Measurements from ENCODE around the gene HTR2C.
"Not testable (repeated sequence)": the region's sequence is repeated elsewhere in the genome, so short reads cannot be mapped to it uniquely, and the experiment has no call there.

HTR2C gene

GRCh38 chrX:114715096-114715495 lies 131.2 kb downstream of the HTR2C start:
- DNase-seq = no peak

- DNase-seq = no peak
Observed at GRCh38 chrX:114717921-114718320, 134.0 kb downstream of the HTR2C start.

GRCh38 chrX:114766541-114766940 lies 182.7 kb downstream of the HTR2C start:
- DNase-seq = no peak

- DNase-seq = no peak
Observed at GRCh38 chrX:114774691-114775090, 190.8 kb downstream of the HTR2C start.

GRCh38 chrX:114782925-114783324 lies 199.0 kb downstream of the HTR2C start:
- DNase-seq = no peak

GRCh38 chrX:114787061-114787460 lies 203.2 kb downstream of the HTR2C start:
- DNase-seq = no peak

GRCh38 chrX:114797494-114797893 lies 213.6 kb downstream of the HTR2C start:
- DNase-seq = no peak

GRCh38 chrX:114798907-114799306 lies 215.0 kb downstream of the HTR2C start:
- no peak for DNase-seq

- no peak for DNase-seq
Observed at GRCh38 chrX:114800719-114801118, 216.8 kb downstream of the HTR2C start.

- no peak for DNase-seq
Observed at GRCh38 chrX:114819509-114819908, 235.6 kb downstream of the HTR2C start.

GRCh38 chrX:114841051-114841450 lies 257.2 kb downstream of the HTR2C start:
- DNase-seq = no peak

GRCh38 chrX:114842181-114842580 lies 258.3 kb downstream of the HTR2C start:
- DNase-seq = no peak

- DNase-seq = no peak
Observed at GRCh38 chrX:114889481-114889880, 305.6 kb downstream of the HTR2C start.

GRCh38 chrX:114903618-114904017 lies 319.7 kb downstream of the HTR2C start:
- DNase-seq = no peak

GRCh38 chrX:114905251-114905650 lies 321.4 kb downstream of the HTR2C start:
- DNase-seq = no peak

- DNase-seq = no peak
Observed at GRCh38 chrX:114906984-114907510, 323.2 kb downstream of the HTR2C start.

- no peak for DNase-seq
Observed at GRCh38 chrX:114924423-114924822, 340.5 kb downstream of the HTR2C start.

- no peak for DNase-seq
Observed at GRCh38 chrX:114924856-114925255, 341.0 kb downstream of the HTR2C start.

GRCh38 chrX:114930227-114930626 lies 346.3 kb downstream of the HTR2C start:
- no peak for DNase-seq

- DNase-seq = no peak
Observed at GRCh38 chrX:114932550-114932949, 348.7 kb downstream of the HTR2C start.

GRCh38 chrX:114933291-114933690 lies 349.4 kb downstream of the HTR2C start:
- not testable (repeated sequence) for DNase-seq

- DNase-seq = not testable (repeated sequence)
Observed at GRCh38 chrX:114937090-114937489, 353.2 kb downstream of the HTR2C start.

- DNase-seq = no peak
Observed at GRCh38 chrX:114952696-114953095, 368.8 kb downstream of the HTR2C start.

All from stimulated activated CD4-positive, alpha-beta T cell treated with anti-CD3 and anti-CD28 coated beads, Interleukin-4, amount 100 ng/mL, for 24 hours (primary cell).